Left hindlimb (tissue), 1 donor: ENCODE data around the gene KDM7A.

Experiments used
- DNase-seq: peaks from one replicate; pipeline ENCODE4 v3.0.0-alpha.2; 2018

The KDM7A gene

DNA sequence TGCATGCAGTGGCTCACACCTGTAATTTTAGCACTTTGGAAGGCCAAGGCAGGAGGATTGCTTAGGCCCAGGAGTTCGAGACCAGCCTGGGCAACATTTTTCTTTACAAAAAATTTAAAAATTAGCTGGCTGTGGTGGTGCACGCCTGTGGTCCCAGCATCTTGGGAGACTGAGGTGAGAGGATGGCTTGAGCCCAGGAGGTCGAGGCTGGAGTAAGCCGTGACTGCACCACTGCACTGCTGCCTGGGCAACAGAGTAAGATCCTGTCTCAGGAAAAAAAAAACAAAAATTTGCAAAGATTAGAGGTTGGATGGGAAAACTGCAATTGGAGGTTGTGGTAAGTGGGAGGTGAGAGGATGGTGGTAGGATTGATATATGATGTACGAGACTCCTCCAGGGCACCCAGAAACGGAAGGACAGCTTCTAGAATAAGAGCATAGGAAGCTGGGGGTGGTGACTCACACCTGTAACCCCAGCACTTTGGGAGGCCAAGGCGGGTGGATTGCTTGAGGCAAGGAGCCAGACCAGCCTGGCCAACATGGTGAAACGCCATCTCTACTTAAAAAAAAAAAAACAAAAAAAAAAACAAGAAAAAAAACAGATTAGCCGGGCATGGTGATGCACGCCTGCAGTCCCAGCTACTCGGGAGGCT lies 94.9 kb downstream of the KDM7A start:
- no peak for DNase-seq

- no peak for DNase-seq
These were observed 95.9 kb downstream of the KDM7A start for GRCh38 chr7:140080919-140081318.

DNA sequence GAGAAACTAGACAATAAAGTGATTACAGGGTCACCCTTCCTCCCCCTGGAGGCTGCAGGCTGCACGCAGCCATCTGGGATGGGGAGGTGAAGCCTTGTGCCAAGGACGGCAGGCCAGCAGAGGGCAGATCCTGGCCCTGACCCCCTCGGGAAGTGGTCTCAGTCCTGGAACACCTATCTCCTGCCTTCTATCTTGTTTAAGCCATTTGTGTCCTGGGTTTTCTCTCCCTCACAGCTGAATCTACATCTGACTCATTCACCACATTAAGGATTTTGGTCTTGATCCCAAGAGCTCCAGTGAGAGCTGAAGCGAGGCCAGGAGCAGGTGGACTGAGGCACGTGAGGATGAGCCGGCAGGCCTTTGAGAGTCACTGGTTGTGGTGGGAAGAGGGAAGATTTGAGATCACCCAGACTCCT lies 97.7 kb downstream of the KDM7A start:
- no peak for DNase-seq

- DNase-seq, result no peak
These were observed 98.4 kb downstream of the KDM7A start for GRCh38 chr7:140078392-140078791.

DNA sequence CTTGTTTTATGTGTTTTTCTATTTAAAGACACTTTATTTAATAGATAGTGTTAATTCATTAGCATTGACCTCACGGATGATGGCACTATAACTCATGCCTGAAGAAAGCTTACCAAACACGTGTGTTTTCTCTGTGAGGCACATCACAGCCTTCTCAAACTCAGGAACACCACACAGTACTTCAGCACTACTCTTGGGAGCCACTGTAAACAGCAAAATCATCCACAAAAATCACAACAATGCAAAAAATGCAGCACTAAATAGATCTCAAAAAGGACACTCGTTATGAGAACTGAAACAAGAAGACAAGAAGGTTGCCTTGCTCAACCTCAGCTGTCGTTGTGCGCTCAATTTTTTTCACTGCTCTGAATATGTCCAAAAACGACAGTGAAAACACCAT lies 102.0 kb downstream of the KDM7A start:
- no peak for DNase-seq

DNA sequence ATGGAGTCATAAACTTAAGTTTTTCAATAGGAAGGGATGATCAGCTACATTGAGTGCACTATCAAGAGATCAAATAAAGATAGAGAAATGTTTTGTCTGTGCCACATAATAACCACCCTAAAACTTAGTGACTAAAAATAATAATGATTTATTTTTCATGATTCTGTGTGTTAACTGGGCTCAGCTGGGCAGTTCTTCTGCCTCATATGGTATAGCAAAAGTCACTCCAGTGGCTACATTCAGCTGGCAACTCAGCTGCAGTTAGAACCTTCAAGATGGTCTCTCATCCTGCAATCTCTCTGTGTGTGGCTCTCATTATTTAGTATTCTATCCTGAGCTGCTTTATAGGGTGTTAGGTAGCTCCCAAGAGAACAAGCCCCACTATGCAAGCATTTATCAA lies 106.2 kb downstream of the KDM7A start:
- DNase-seq, result no peak

- no peak for DNase-seq
These were observed 107.4 kb downstream of the KDM7A start for GRCh38 chr7:140069298-140069949.

- no peak for DNase-seq
These were observed 108.8 kb downstream of the KDM7A start for GRCh38 chr7:140068033-140068432.

DNA sequence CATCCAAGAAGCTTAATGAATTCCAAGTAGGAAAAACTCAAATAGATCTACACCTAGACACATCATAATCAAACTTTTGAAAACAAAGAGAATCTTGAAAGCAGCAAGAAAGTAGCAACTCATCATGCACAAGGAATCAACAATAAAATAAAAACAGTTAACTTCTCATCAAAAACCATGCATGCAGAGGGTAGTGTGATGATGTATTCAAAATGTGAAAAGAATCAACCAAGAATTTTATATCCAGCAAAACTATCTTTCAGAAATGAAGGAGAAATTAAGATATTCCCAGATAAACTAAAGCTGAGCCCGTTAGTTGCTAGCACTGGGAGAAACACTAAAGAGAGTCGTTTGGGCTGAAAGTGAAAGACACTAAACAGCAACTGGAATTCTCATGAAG lies 109.7 kb downstream of the KDM7A start:
- DNase-seq, result no peak

DNA sequence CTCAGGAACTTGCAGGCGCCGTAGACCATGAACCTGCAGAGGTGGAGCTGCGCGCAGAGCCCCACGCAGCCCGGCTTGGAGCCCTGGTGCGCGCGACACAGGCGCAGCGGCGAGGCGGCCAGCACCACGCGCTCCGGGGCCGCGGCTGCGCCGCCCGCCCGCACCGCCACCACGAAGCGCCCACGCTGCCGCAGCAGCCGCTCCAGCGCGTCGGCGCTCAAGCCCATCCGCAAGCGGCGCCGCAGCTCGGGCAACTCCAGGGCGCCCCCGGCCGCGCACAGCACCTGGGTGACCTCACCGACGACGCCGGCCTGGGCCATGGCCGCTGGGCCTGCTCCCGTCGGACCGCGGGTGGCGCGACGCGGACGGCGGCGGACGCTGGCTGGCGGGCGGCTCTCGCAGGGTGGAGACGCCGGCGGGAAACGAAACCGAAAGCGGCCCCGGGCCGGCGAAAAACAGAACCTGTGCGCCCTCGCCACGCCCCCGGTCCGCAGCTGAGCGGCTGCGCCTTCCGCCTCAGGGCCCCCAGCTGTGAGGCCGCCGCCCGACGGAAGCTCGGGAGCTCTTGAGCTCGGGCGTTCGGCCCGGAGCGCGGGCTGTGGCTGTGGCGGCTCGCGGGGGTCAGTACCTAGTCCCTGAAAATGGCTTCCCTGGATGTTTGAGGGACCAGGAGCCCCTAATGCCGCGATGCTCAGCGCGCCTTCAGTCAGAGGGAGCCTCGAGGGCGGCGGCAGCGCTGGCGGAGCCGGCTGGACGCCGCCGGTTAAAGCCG lies 114.1 kb downstream of the KDM7A start, which contains the start of gene PARP12:
Gene PARP12 (minus strand): TSS at position 424 of the 772 bp plus-strand sequence. CDS start 104 bp downstream, at position 320.
- DNase-seq, result peak; percentile 86

DNA sequence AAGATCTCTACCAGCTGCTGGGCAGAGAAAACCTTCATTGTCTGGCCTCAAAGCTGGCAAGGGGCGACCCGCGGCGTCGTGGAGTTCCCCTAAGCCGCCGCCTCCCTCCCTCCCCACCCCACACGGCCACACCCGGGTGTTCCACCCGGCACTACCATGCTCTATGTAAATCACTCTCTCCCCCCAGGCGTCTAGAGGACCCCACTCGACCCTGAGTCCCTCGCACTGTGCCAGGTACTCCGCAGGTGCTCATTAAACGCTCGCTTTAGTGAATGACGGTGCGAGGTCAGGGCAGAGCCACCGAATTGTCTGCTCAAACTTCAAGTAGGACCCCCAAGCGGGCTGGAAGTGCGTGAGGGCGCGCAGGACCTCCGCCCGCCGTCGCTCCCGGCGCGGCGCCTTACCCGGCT lies 114.7 kb downstream of the KDM7A start:
- DNase-seq, result peak; percentile 39

GRCh38 chr7:140061607-140061930 lies 115.2 kb downstream of the KDM7A start:
- DNase-seq, result no peak

DNA sequence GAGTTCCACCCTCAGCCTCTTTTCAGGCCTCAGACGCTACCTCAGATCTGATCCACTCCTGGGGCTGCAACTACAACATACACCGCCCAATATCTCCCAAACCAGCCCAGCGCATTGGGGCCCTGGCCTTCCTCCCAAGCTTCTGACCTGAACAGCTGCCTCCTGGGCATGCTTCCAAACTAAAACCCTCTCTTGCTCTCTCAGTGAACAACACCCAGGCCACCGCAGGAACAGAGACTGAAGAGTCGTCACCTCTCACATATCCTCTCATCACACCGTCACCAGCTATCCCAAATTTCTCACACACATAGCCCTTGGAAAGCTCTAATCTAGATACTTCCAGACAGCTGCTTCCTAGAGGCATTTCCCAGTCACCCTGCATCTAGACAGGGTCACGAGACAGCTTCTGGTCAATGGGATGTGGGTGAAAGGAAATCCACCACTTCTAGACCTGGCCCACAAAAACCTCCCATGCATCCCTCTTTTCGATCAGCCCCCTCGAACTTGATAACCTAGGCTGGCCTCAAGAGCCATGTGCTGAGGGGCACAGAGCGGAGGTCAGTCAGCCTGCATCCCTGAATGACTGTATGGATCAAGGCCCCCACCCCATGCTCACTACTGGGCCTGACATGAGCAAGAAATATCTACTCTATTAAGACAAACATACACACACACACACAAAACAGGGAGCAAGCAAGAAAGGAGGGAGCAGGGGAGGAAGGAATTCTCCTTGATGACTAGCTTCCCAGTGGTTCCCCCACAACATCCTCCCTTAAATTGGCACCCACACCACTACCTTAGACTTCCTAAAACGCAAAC lies 115.8 kb downstream of the KDM7A start:
- peak; percentile 59 for DNase-seq

- DNase-seq, result no peak
These were observed 116.5 kb downstream of the KDM7A start for GRCh38 chr7:140060243-140060630.

DNA sequence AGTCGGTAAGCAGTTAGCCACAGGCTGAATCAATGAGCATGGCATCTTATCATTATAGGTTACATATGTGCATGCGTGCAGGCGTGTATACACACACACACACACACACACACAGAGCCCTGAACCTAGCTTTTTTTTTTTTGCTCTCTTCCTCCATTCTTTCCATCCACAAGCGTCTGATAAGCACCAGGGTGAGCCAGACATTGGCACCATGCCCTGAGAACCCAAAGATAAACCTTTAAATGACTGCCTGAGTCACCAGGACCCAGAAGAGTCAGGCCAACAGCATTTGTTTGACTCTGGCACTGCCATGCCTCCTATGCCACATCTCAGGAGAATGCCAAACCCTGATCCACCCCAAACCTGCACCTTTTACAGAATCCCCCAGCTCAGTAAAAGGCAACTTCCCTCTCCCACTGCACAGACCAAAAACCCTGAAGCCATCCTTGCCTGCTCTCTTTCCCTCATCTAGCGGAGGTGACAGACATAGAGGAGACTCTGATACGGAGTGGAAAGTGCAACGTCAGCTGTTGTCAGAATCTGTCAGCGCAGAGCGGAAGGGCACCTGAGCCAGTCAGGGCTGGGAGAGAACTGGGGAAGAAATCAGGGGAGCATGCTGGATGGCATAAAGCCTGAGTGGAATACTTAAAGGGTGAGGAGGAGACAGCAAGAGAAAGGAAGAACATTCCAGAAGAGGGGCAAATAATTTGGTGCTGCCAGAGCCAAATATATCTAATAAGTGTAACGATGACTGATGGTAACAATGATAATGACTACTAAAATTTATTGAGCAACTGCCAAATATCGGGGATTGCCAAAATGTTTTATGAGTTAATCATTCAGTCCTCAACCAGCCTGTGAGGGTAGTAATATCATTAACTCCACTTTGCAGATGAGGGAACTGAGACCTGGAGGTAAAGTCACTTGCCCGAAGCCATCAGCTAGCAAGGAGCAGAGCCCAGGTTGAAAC lies 117.2 kb downstream of the KDM7A start:
- DNase-seq, result no peak

GRCh38 chr7:140058517-140058916 lies 118.3 kb downstream of the KDM7A start:
- no peak for DNase-seq

- no peak for DNase-seq
These were observed 119.6 kb downstream of the KDM7A start for GRCh38 chr7:140057143-140057535.

DNA sequence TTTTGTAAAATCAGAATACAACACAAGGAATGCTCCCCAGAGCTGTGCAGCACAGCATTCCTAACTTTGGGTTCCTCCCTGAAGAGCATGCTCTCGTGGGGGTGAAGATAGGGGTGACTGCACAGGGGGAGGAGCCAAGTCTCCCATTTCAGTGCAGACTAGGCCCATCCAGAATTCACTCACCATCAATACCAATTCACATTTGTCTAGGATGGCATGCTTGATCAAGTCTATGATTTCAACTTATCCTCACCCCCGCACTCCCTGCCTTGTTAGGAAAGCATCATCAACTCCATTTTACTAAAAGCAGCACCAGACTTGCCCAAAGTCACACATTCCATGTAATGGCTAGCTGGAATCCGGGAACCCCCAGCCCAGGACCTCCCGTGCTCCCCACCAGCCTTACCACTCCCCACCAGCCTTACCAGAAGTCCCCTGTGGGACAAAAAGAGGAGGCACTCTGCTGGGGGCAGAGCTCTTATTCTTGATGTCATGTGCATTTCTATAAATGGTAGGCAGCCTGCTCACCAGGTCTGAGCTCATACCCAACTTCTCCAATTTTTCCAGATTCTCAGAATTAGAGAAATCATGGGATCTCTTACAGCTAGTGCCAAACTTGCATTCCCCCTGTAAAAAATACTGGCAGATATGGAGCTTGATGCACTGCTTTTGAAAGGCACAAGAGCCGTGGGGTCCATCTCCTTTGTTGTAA lies 120.2 kb downstream of the KDM7A start:
- DNase-seq, result no peak

GRCh38 chr7:140055833-140056232 lies 121.0 kb downstream of the KDM7A start:
- DNase-seq, result no peak

DNA sequence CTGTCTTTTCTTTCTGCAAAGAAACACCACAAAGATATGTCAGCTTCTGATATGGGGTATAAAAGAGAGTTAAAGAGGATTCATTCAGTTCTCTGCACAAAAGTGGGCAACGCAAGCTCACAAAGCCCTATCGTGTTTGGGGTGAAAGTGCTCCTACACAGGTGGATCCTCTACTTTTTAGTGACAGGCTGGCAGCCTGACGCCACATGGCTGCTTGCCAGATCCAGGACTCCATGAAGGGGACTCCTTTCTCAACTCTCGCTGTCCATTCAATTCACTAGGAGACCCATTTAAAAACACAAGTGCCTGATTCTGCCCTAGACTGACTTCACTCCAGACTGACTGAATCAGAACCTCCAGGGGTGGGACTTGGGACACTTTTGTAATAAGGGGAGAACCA lies 122.0 kb downstream of the KDM7A start:
- DNase-seq, result no peak

DNA sequence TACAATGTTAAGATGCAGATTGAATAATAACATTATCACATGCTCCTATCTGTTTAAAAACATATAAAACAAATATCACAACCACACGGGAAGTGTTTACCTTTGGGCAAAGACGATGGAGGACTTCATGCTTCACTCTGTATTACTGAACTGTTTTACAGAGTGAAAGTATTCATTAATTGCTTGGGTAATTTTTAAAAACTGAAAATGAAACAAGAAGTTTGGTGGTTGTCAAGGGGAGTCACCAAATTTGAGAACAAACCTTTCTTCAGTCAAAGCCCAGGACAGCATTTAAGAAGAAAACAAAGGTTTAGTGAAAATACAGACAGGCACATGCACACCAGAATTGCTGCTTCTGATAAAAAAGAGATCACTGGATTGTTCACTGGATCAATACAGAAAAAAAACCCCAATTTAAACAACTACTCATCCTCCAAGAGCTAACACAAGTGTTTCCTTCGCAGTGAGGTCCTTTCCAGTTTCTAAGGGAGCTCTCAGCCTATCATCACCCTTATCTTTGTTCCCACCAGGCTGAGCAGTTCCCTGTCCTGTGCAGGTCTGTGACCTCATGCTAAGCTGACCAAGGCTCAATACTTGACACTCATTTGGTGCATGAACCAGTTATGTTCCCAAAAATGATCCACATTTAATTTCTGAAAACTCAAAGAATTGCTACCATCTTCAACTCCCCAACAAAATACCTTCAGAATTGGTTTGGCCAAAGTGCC lies 122.8 kb downstream of the KDM7A start:
- DNase-seq, result no peak
